Body of pancreas (tissue), 4 donors: Measurements from ENCODE around the gene ADAM33. TPM values are rescaled to one million over a fixed set of nuclear protein-coding genes. Genes with fewer than 3 reads are reported as not detected.
A peak's percentile ranks its signal among the peaks of the same experiment; 100 is the strongest.

Source experiments
- ATAC-seq: fragments of 150-250 bp; one replicate; pipeline ENCODE4 v1.9.1; 2016
- DNase-seq, 4 donors: peaks; one replicate each; pipeline ENCODE4 v3.0.0-alpha.2; 2019
- H3K27ac ChIP-seq, 4 donors: fragments of 200-600 bp; sonication (generic); 1 replicate in 3 of 4; 2 replicates in 1 of 4; pipeline versions ENCODE4 v1.5.1 to v1.6.1; 2016 to 2019; ENCODE audit warnings: mild to moderate bottlenecking in 1 of 4, mixed read lengths in 1 of 4, moderate library complexity in 1 of 4
- H3K27me3 ChIP-seq, 2 donors: fragments of 200-600 bp; sonication (generic); one replicate each; pipeline ENCODE4 v1.6.0; 2016; ENCODE audit warnings: mild to moderate bottlenecking in 1 of 2
- H3K36me3 ChIP-seq, 2 donors: fragments of 200-600 bp; sonication (generic); replicated peaks in 1 of 2; 2 replicates each; pipeline ENCODE4 v1.5.1; 2016; ENCODE audit warnings: low read depth in 2 of 2; ENCODE audit not compliant: insufficient read depth in 1 of 2
- H3K4me1 ChIP-seq: fragments of 200-600 bp; sonication (generic); one replicate; pipeline ENCODE4 v1.6.0; 2016
- H3K4me3 ChIP-seq, 2 donors: fragments of 200-600 bp; sonication (generic); 1 replicate in 1 of 2; 2 replicates in 1 of 2; pipeline ENCODE4 v1.5.1; 2016 to 2019
- H3K9me3 ChIP-seq, 3 donors: fragments of 200-600 bp; sonication (generic); 1 replicate in 2 of 3; 2 replicates in 1 of 3; pipeline ENCODE4 v1.5.1; 2016
- POLR2A ChIP-seq, 3 donors: fragments of 450-650 bp; IDR thresholded peaks; one replicate each; pipeline ENCODE4 v1.6.1; 2016; ENCODE audit warnings: antibody characterized with exemption in 3 of 3, mild to moderate bottlenecking in 2 of 3
- WGBS, 2 donors: methylation state at CpG; one replicate each; pipeline ENCODE4 v1.1.5; 2017; 5-methylcytosine and 5-hydroxymethylcytosine counted together
- intact Hi-C: fragments of 100-400 bp; cut with DNase I; formaldehyde crosslinking; loops from one replicate; pipeline ENCODE4 v1.15.1; 2023
- total RNA-seq, 2 donors: library from RNA; depleted of rRNA; stranded (reverse); fragments of >200 nt; gene quantifications; one replicate each; pipeline ENCODE4 v1.1.0, GENCODE V29; 2016
- TF ChIP-seq, protein P1 (sequence below), 7 experiments: fragments of 450-650 bp in 4 of 7; fragments of 200-600 bp in 3 of 7; sonication (generic) in 3 of 7; IDR thresholded peaks; one replicate each; pipeline ENCODE4 v1.5.1; 2016 to 2019; ENCODE audit warnings: antibody characterized with exemption in 7 of 7

Gene ADAM33
- total RNA-seq, 2 donors from 2014 or later: 11.2 to 29.0 TPM

DNA sequence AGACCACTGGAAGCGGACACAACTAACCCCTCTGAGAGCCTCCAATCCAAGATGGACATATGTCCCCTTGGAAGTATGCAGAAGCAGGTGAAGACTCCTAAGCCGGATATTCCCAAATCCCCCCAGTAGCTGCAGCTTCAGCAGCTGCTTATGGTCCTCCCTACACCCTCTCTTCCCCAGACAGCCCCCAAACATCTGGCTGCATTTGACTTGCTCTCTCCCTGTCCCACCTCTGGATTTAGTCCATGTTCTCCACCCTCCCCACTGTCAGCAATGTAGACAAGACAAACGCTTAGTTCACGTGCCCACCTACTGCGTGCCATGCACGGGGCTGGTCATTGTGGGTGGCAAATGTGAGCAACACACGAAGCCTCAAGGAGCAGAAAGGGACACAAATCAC is 4.6 kb upstream of the ADAM33 start:
- TF ChIP-seq POLR2A (IDR thresholded peaks at IDR 0.05): no peak
- TF ChIP-seq, protein P1, sequence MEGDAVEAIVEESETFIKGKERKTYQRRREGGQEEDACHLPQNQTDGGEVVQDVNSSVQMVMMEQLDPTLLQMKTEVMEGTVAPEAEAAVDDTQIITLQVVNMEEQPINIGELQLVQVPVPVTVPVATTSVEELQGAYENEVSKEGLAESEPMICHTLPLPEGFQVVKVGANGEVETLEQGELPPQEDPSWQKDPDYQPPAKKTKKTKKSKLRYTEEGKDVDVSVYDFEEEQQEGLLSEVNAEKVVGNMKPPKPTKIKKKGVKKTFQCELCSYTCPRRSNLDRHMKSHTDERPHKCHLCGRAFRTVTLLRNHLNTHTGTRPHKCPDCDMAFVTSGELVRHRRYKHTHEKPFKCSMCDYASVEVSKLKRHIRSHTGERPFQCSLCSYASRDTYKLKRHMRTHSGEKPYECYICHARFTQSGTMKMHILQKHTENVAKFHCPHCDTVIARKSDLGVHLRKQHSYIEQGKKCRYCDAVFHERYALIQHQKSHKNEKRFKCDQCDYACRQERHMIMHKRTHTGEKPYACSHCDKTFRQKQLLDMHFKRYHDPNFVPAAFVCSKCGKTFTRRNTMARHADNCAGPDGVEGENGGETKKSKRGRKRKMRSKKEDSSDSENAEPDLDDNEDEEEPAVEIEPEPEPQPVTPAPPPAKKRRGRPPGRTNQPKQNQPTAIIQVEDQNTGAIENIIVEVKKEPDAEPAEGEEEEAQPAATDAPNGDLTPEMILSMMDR (IDR thresholded peaks at IDR 0.05): no peak
- H3K9me3 ChIP-seq: no peaks in the 10 kb centered on the region
- H3K36me3 ChIP-seq: no peaks in the 10 kb centered on the region
- WGBS, 2 donors: 67 to 74% methylated on average over 7 of the region's 7 CpGs
- ATAC-seq (no peak), DNase-seq (no peak)
- H3K27me3 ChIP-seq: peaks cover 0 to 7% of the 10 kb centered on the region in 2 donors
- peaks cover 4% of the 10 kb centered on the region for H3K4me1 ChIP-seq
- no peak overlapping the region for H3K27ac ChIP-seq
- intact Hi-C loops: no loop called here
- no peak overlapping the region for H3K4me3 ChIP-seq

- no peaks in the 10 kb centered on the region for H3K36me3 ChIP-seq
- DNase-seq (no peak), ATAC-seq (no peak)
- H3K4me1 ChIP-seq: peaks cover 8% of the 10 kb centered on the region
- no peak for TF ChIP-seq POLR2A (IDR thresholded peaks at IDR 0.05)
- TF ChIP-seq, protein P1 (IDR thresholded peaks at IDR 0.05): no peak
- H3K27ac ChIP-seq: no peak overlapping the region
- intact Hi-C loops: no loop called here
- no peak overlapping the region for H3K4me3 ChIP-seq
- no peaks in the 10 kb centered on the region for H3K9me3 ChIP-seq
- H3K27me3 ChIP-seq: peaks cover 0 to 16% of the 10 kb centered on the region in 2 donors
- WGBS, 2 donors: 35 to 37% methylated on average over 7 of the region's 7 CpGs
Measured at GRCh38 chr20:3685341-3685740, 3.5 kb upstream of the ADAM33 start.

- no peaks in the 10 kb centered on the region for H3K36me3 ChIP-seq
- no peak overlapping the region for H3K4me3 ChIP-seq
- H3K27ac ChIP-seq: peak overlapping the region in 1 of 4 donors; percentile 12
- TF ChIP-seq, protein P1 (IDR thresholded peaks at IDR 0.05): no peak
- no peak for TF ChIP-seq POLR2A (IDR thresholded peaks at IDR 0.05)
- H3K9me3 ChIP-seq: no peaks in the 10 kb centered on the region
- WGBS, 2 donors: 12 to 22% methylated on average over 14 to 29 of the region's 32 CpGs
- ATAC-seq (no peak), DNase-seq (no peak)
- H3K4me1 ChIP-seq: peaks cover 8% of the 10 kb centered on the region
- H3K27me3 ChIP-seq: peaks cover 0 to 16% of the 10 kb centered on the region in 2 donors
- intact Hi-C loops: no loop called here
Measured at GRCh38 chr20:3681352-3681930, 369 bp downstream of the ADAM33 start.

GRCh38 chr20:3680701-3681351 is 984 bp downstream of the ADAM33 start:
- Histone ChIP-seq H3K9me3 (no peaks in the 10 kb centered on the region), H3K36me3 (no peaks in the 10 kb centered on the region), H3K4me3 (no peak overlapping the region), H3K27ac (peak overlapping the region in 1 of 4 donors; percentile 12), H3K4me1 (peaks cover 8% of the 10 kb centered on the region), H3K27me3 (peaks cover 0 to 20% of the 10 kb centered on the region in 2 donors)
- WGBS, 2 donors: 62 to 66% methylated on average over 11 to 15 of the region's 15 CpGs
- intact Hi-C loops: no loop called here
- ATAC-seq: no peak
- no peak for DNase-seq
- TF ChIP-seq, protein P1 (IDR thresholded peaks at IDR 0.05): no peak
- TF ChIP-seq POLR2A (IDR thresholded peaks at IDR 0.05): no peak
